SK-N-SH (cell line): Measurements from ENCODE around the gene RALBP1.

Experiments used
- CTCF ChIP-seq: fragments of 200-600 bp; sonication (generic); IDR thresholded peaks from 2 replicates; pipeline ENCODE4 v1.6.1; 2017; ENCODE audit warnings: antibody characterized with exemption, mild to moderate bottlenecking, moderate library complexity
- MAX ChIP-seq: IDR thresholded peaks from 2 replicates; pipeline ENCODE4 v1.4.0; 2012; ENCODE audit warnings: low read depth
- PBX3 ChIP-seq: IDR thresholded peaks from 2 replicates; pipeline ENCODE4; 2012
- TF ChIP-seq, protein P1 (sequence below): IDR thresholded peaks from 2 replicates; pipeline ENCODE4 v1.4.0; 2012; ENCODE audit warnings: low read depth, borderline replicate concordance

GRCh38 chr18:9559253-9559652, 83.9 kb downstream of the RALBP1 start:
- TF ChIP-seq, protein P1, sequence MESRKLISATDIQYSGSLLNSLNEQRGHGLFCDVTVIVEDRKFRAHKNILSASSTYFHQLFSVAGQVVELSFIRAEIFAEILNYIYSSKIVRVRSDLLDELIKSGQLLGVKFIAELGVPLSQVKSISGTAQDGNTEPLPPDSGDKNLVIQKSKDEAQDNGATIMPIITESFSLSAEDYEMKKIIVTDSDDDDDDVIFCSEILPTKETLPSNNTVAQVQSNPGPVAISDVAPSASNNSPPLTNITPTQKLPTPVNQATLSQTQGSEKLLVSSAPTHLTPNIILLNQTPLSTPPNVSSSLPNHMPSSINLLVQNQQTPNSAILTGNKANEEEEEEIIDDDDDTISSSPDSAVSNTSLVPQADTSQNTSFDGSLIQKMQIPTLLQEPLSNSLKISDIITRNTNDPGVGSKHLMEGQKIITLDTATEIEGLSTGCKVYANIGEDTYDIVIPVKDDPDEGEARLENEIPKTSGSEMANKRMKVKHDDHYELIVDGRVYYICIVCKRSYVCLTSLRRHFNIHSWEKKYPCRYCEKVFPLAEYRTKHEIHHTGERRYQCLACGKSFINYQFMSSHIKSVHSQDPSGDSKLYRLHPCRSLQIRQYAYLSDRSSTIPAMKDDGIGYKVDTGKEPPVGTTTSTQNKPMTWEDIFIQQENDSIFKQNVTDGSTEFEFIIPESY: no peak
- TF ChIP-seq CTCF (no peak), PBX3 (no peak), MAX (no peak)
